NCI-H524 (cell line): ENCODE results near the gene PDZRN4.

ENCODE experiments used
- DNase-seq, 2 experiments: peaks; one replicate each; lab custom pipeline; 2025; lab: John Stamatoyannopoulos, UW

Gene PDZRN4

GRCh38 chr12:41362510-41362909 lies 174.4 kb downstream of the PDZRN4 start:
- DNase-seq, result no peak

GRCh38 chr12:41362931-41363330 lies 174.8 kb downstream of the PDZRN4 start:
- no peak for DNase-seq

DNA sequence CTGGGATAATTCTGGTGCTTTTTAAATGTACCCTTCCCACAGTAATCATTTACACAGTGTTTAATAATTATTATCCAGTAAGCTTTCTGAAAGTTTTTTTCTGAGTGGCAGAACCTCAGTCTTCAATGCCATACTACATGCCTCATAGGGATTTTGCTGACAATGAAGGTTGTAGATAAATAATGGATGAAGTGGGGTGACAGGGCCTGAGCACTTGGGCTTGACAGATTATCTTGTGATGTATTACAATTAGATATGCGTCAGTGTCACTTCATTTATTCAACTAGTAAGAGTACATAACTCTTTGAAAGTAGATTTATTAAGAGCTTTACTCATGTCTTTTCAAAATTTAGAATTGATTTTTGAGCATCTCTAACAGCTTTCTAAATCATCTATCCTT lies 176.1 kb downstream of the PDZRN4 start:
- DNase-seq, result no peak

DNA sequence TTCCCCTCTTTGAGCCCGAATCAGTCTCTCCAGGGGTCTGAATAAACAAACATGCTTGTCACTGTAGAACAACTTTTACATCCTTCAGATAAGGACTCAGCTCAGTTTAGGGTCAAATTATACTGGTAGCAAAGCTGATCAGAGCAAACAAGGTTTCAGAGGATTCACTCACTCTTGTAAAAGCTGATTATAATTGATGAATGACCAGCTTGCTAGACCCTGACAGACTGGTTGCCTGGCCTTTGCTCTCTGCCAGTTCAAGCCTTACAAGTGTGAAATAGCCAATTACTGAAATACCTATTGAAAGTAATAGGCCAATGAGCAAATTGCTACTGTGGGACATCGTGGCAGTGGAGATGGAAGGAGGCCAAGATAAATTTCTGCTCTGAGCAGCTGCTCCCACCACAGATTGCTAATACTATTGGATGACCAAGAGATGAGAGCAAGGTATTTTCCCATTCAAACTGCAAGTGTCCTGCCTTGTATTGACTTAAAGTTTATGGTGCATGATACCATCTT lies 177.6 kb downstream of the PDZRN4 start:
- peak in 1 of 2 experiments; percentile 33 for DNase-seq

GRCh38 chr12:41367726-41368405 lies 179.7 kb downstream of the PDZRN4 start:
- DNase-seq, result peak in 1 of 2 experiments; percentile 5

DNA sequence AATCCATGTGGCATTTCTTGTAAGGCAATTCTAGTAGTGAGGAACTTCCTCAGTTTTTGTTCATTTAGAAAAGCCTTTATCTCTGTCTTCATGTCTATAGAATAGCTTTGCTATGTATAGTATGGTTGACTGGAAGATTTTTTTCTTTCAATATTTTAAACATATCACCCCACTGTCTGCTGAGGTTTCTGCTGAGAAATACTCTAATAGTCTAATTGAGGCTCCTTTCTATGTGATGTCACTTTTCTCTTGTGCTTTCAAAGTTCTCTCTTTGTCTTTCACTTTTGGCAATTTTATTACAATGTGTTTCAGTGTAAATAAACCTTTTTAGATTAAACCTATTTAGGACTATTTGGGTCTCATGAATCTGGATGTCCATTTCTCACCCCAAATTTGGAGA lies 192.8 kb downstream of the PDZRN4 start:
- DNase-seq, result no peak

DNA sequence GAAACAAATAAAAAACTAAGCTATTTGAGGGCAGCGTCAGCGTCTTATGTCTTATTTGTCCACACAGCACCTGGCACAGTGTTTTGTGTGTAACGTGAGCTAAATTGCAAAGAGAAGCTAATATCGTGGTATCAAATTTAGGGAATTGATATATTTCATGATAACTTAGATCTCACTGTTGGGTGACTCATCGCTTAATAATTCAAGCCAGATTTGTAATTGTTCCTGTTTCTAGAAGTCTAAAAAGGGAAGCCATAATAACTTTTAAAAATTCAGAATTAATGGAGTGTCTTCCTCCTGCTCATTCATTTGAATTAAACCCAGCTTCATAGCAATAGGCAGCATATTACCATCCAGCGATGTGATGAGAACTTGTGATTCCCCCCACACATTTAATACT lies 214.7 kb downstream of the PDZRN4 start:
- no peak for DNase-seq

- peak in 1 of 2 experiments; percentile 45 for DNase-seq
These were observed 219.2 kb downstream of the PDZRN4 start for GRCh38 chr12:41407232-41407799.

GRCh38 chr12:41409628-41410027 lies 221.5 kb downstream of the PDZRN4 start:
- DNase-seq, result no peak

DNA sequence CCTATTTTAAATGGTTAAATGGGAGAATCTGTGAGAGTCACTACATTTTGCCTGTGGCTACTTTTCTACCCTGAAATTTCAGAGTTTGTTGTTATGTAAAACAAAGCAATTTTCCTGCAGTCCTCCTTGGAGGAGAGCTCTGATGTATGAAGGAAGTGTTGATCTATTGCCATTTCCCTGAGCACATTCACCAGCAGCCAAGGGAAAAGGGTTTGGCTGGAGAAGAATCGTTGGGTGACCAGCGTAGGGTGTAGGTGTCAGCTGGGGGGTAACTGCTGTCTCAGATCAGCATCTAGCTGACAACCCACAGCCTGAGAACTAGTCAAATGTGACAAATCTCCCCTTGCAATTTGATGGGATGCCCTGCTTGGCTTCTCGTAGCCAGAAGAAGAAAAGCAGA lies 230.5 kb downstream of the PDZRN4 start:
- DNase-seq, result peak in 1 of 2 experiments; percentile 63

- peak; percentile 96 to 99 for DNase-seq
These were observed 231.2 kb downstream of the PDZRN4 start for GRCh38 chr12:41419131-41419893.

DNA sequence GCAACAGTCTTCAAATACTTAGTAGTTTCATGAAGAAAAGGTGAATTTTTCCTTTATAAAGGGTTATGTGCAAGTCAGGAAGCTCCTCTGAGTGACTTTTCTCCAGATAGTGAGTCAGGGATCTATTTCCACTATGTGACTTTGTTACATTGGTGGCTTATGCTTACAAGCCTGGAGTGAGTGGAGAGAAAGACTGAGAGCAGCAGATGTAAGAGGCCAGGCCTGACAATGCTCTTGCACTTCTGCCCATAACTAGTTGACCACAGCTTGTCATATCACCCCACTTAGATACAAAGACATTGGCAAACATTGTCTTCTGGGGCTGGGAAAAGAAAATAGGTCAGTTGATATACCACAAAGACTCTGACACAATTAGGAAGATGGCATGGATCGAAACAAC lies 236.5 kb downstream of the PDZRN4 start:
- DNase-seq, result no peak

DNA sequence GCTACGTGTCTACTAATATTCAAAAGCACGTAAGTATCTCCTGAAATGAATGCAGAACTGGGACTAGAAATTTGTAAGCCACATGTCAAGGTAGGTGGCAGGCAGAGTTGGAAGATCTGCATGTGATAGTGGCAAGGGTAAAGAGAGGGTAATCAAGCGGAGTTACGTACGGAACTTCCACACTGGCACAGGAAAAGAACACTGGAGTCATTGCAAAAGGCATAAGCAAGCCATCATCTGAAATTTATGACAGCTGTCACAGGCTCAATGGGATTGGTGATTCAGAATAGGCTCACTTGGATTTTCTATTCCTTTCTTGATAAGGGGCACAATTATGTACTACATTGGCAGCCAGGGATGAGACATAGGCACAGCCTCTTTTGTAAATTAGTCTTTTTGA lies 245.3 kb downstream of the PDZRN4 start:
- no peak for DNase-seq

GRCh38 chr12:41436076-41436475 lies 248.0 kb downstream of the PDZRN4 start:
- peak; percentile 63 to 84 for DNase-seq

GRCh38 chr12:41437563-41437962 lies 249.4 kb downstream of the PDZRN4 start:
- no peak for DNase-seq

GRCh38 chr12:41438854-41439541 lies 250.9 kb downstream of the PDZRN4 start:
- DNase-seq, result no peak

- no peak for DNase-seq
These were observed 251.7 kb downstream of the PDZRN4 start for GRCh38 chr12:41439801-41440200.

- no peak for DNase-seq
These were observed 253.1 kb downstream of the PDZRN4 start for GRCh38 chr12:41441180-41441579.

DNA sequence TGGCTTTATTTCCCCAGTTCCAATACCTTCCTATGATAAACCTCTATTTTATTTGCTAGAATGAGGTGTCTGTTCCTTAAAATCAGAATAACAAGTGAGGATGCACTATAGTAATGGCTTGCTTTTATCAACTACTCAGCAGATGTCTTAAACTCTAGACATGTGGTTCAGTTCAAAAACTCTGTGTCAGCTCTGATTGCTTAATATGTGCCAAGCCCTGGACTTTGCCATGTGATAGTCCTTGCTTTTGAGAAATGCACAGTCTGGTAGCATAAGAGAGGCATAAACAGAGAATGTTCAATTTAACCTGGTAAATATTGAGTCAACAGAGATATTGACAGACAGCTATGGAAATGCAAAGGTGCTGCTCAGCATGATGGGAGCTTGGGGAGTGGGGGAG lies 254.8 kb downstream of the PDZRN4 start:
- no peak for DNase-seq

DNA sequence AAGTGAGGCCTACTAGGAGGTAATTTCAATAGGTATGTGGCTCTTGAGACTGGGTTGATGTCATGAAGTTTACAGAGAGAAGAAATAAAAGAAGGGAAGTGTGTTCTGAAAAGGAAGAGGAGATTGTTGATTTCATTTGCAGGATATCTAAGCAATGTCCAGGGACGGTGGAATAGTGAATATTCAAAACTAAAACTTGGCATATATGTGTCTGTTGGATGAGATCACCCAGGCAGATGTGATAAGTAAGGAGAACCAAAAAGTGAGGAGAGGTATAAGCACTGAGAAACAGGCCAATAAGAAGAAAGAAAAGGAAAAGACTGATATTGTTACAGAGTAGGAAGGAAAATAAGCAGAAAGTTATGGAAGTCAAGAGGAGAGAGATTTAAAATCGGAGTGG lies 255.6 kb downstream of the PDZRN4 start:
- DNase-seq, result no peak

- DNase-seq, result no peak
These were observed 264.8 kb downstream of the PDZRN4 start for GRCh38 chr12:41452838-41453407.

GRCh38 chr12:41453409-41453808 lies 265.3 kb downstream of the PDZRN4 start:
- DNase-seq, result no peak
